HL-60 (cell line): Measurements from ENCODE around the gene OVCA2.

Experiments used
- DNase-seq, 2 experiments: peaks; one replicate each; pipeline ENCODE4 v3.0.0-alpha.2; 2010 to 2020; ENCODE audit warnings: low read depth in 1 of 2, low spot score in 1 of 2
- H3K27ac ChIP-seq: fragments of 250-450 bp; sonication (Bioruptor Pico); replicated peaks from 2 replicates; pipeline ENCODE4 v1.5.1; 2020; ENCODE audit warnings: mild to moderate bottlenecking, moderate library complexity
- H3K27me3 ChIP-seq: fragments of 250-450 bp; sonication (Bioruptor Pico); 2 replicates; pipeline ENCODE4 v1.5.1; 2021; ENCODE audit warnings: mild to moderate bottlenecking, moderate library complexity; ENCODE audit not compliant: insufficient read depth, poor library complexity, severe bottlenecking
- H3K4me3 ChIP-seq: replicated peaks from 2 replicates; pipeline ENCODE4 v1.5.1; 2011; ENCODE audit warnings: mild to moderate bottlenecking, control low read depth, low read length; ENCODE audit not compliant: insufficient read depth
- CTCF ChIP-seq: IDR thresholded peaks from one replicate; pipeline ENCODE4 v1.5.1; 2011; ENCODE audit warnings: low read length, control low read depth, inconsistent platforms; ENCODE audit not compliant: insufficient read depth
- GABPA ChIP-seq: IDR thresholded peaks from 2 replicates; pipeline ENCODE4 v1.6.1; 2012; ENCODE audit warnings: low read depth
- POLR2AphosphoS5 ChIP-seq: IDR thresholded peaks from 2 replicates; pipeline ENCODE4 v1.6.1; 2012; ENCODE audit warnings: low read depth
- REST ChIP-seq: IDR thresholded peaks from 2 replicates; pipeline ENCODE4 v1.6.1; 2012; ENCODE audit warnings: low read depth; ENCODE audit not compliant: insufficient replicate concordance
- SPI1 ChIP-seq: IDR thresholded peaks from 2 replicates; pipeline ENCODE4 v1.6.1; 2012; ENCODE audit warnings: low read depth, mild to moderate bottlenecking, borderline replicate concordance

Gene OVCA2

GRCh38 chr17:2085648-2085949 lies 43.8 kb downstream of the OVCA2 start:
- Histone ChIP-seq H3K4me3 (no peak overlapping the region), H3K27me3 (no peaks in the 10 kb centered on the region), H3K27ac (no peak overlapping the region)
- no peak for DNase-seq
- TF ChIP-seq REST (no peak), POLR2AphosphoS5 (no peak), CTCF (no peak), SPI1 (no peak), GABPA (no peak)

DNA sequence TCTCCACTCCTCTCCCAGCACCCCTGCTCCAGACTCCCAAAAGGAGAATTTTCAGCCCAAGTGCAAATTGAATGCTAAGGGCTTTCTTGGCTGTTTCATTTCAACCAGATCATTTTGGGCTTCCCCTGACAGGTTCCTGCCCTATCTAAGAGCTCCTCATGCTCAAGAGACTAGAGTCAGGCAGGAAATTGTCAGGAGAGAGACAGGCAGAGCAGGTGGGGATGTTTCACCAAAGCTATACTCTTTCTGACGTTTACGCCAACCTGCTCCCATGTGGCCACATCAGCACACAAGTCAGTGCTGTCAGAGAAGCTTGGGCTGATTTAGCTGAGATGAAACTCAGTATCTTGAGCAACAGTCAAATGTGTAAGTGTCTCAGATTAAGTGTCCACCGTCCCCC lies 44.5 kb downstream of the OVCA2 start:
- Histone ChIP-seq H3K4me3 (no peak overlapping the region), H3K27ac (no peak overlapping the region), H3K27me3 (no peaks in the 10 kb centered on the region)
- no peak for DNase-seq
- TF ChIP-seq CTCF: no peak
- TF ChIP-seq GABPA: no peak
- TF ChIP-seq POLR2AphosphoS5: no peak
- TF ChIP-seq SPI1: no peak
- TF ChIP-seq REST: no peak

- Histone ChIP-seq H3K27ac (peak overlapping the region; percentile 59), H3K4me3 (no peak overlapping the region), H3K27me3 (no peaks in the 10 kb centered on the region)
- TF ChIP-seq SPI1 (peak; percentile 50; the same call in 1 of the 2 replicates), CTCF (no peak), POLR2AphosphoS5 (peak; percentile 96)
- DNase-seq: peak; percentile 87 to 88
These were observed 45.9 kb downstream of the OVCA2 start for GRCh38 chr17:2087597-2088211.

DNA sequence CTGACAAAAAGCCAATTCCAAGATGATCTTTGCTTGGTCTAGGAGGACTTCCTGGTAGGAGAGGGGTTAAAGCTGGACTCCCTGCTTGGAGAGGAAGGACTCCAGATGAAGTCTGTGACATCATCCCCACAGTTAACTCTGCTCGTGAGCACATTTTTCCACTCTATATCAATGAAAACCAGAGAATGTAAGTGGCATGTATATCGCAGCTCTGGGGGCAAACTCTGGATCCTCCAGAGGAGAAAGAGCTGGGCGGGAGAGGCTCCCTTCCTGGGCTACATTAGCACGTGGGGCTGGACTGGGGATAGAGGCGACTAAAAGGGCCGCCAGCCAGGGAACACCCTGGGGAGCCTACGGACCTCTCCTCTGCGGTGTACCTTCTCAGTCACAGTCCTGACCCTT lies 47.2 kb downstream of the OVCA2 start:
- DNase-seq: no peak
- no peaks in the 10 kb centered on the region for H3K27me3 ChIP-seq
- TF ChIP-seq GABPA (no peak), SPI1 (no peak), POLR2AphosphoS5 (no peak), CTCF (no peak), REST (no peak)
- H3K4me3 ChIP-seq: no peak overlapping the region
- H3K27ac ChIP-seq: no peak overlapping the region
